Testis (tissue), 2 donors: ENCODE data around the gene AGER.

Experiments
- CTCF ChIP-seq, 3 experiments: fragments of 450-650 bp in 2 of 3; fragments of 200-600 bp in 1 of 3; sonication (generic) in 1 of 3; IDR thresholded peaks; one replicate each; pipeline ENCODE4 v1.5.1; 2016 to 2019; ENCODE audit warnings: antibody characterized with exemption in 3 of 3, mild to moderate bottlenecking in 2 of 3, moderate library complexity in 1 of 3
- POLR2A ChIP-seq: fragments of 450-650 bp; IDR thresholded peaks from one replicate; pipeline ENCODE4 v1.6.1; 2017; ENCODE audit warnings: antibody characterized with exemption, mild to moderate bottlenecking, moderate library complexity

- TF ChIP-seq POLR2A (no peak), CTCF (IDR thresholded peaks at IDR 0.05) (no peak)
Measured at GRCh38 chr6:32216998-32217397, 32.9 kb upstream of the AGER start.
